AG09319 (cell line): Measurements from ENCODE around the gene SERPINA10.

Experiments used
- DNase-seq: peaks from one replicate; pipeline ENCODE4 v3.0.0-alpha.2; 2010; ENCODE audit warnings: low read depth; ENCODE audit errors: extremely low read depth
- CTCF ChIP-seq: IDR thresholded peaks from 2 replicates; pipeline ENCODE4 v1.5.1; 2011; ENCODE audit warnings: low read depth, mild to moderate bottlenecking, inconsistent platforms, low read length, moderate library complexity

Gene SERPINA10

GRCh38 chr14:94237983-94238382 lies 55.1 kb downstream of the SERPINA10 start:
- TF ChIP-seq CTCF: no peak

GRCh38 chr14:94237046-94237445 lies 56.0 kb downstream of the SERPINA10 start:
- no peak for TF ChIP-seq CTCF
- DNase-seq: no peak

More at GRCh38 chr14:94237983-94238382, 55.1 kb downstream of the SERPINA10 start:
- DNase-seq: no peak
